Measurements from ENCODE around the gene CCDC116.

Gene CCDC116

GRCh38 chr22:21622919-21623647 lies 9.5 kb upstream of the CCDC116 start:
- H2BK5ac ChIP-seq (ENCODE audit: low read length) = no peak overlapping the region
- H3K4me3 ChIP-seq (ENCODE audit: low read length) = no peak overlapping the region
- no peak overlapping the region for H3K18ac ChIP-seq (ENCODE audit: low read length)
- H3K79me1 ChIP-seq (ENCODE audit: low read length) = peaks cover 25% of the 10 kb centered on the region
- H3K23ac ChIP-seq (ENCODE audit: low read length) = no peak overlapping the region
- H3K4me1 ChIP-seq (ENCODE audit: control insufficient read depth, low read depth, low read length) = no peaks in the 10 kb centered on the region
- H3K79me2 ChIP-seq (ENCODE audit: control insufficient read depth, insufficient read depth, low read length) = peaks cover 4% of the 10 kb centered on the region
- no peak overlapping the region for H2BK15ac ChIP-seq (replicated peaks; ENCODE audit: low read depth)
- DNase-seq = no peak
- H3K4me2 ChIP-seq (ENCODE audit: low read length) = no peak overlapping the region
- no peak overlapping the region for H2AK5ac ChIP-seq (ENCODE audit: low read length)
- H3K56ac ChIP-seq (ENCODE audit: low read length) = no peak overlapping the region
- no peaks in the 10 kb centered on the region for H3K36me3 ChIP-seq (ENCODE audit: control insufficient read depth, insufficient read depth, low read length)
- WGBS (ENCODE audit: extremely low coverage, insufficient coverage, low lambda C conversion rate) = no CpG with 5 or more reads among the region's 23 CpGs
- H3K27me3 ChIP-seq (ENCODE audit: insufficient read depth, low read length, poor library complexity) = no peaks in the 10 kb centered on the region
- H4K8ac ChIP-seq (ENCODE audit: low read depth, low read length) = no peak overlapping the region
- no peak overlapping the region for H3K27ac ChIP-seq (ENCODE audit: low read depth, low read length)
- H2BK120ac ChIP-seq (ENCODE audit: low read depth, low read length) = no peak overlapping the region
- H3K4ac ChIP-seq (ENCODE audit: low read depth, low read length) = no peak overlapping the region
- no peak overlapping the region for H3K9ac ChIP-seq (ENCODE audit: low read length)
- no peak overlapping the region for H4K5ac ChIP-seq (ENCODE audit: low read length)

- H3K27me3 ChIP-seq (ENCODE audit: insufficient read depth, low read length, poor library complexity) = no peaks in the 10 kb centered on the region
- no peak overlapping the region for H3K9ac ChIP-seq (ENCODE audit: low read length)
- H3K4me3 ChIP-seq (ENCODE audit: low read length) = no peak overlapping the region
- H3K79me1 ChIP-seq (ENCODE audit: low read length) = peaks cover 30% of the 10 kb centered on the region
- no peaks in the 10 kb centered on the region for H3K4me1 ChIP-seq (ENCODE audit: control insufficient read depth, low read depth, low read length)
- H3K36me3 ChIP-seq (ENCODE audit: control insufficient read depth, insufficient read depth, low read length) = no peaks in the 10 kb centered on the region
- H2AK5ac ChIP-seq (ENCODE audit: low read length) = no peak overlapping the region
- no CpG with 5 or more reads among the region's 7 CpGs for WGBS (ENCODE audit: extremely low coverage, insufficient coverage, low lambda C conversion rate)
- no peak overlapping the region for H3K4ac ChIP-seq (ENCODE audit: low read depth, low read length)
- H2BK120ac ChIP-seq (ENCODE audit: low read depth, low read length) = no peak overlapping the region
- DNase-seq = no peak
- H3K18ac ChIP-seq (ENCODE audit: low read length) = no peak overlapping the region
- H4K5ac ChIP-seq (ENCODE audit: low read length) = no peak overlapping the region
- no peak overlapping the region for H2BK15ac ChIP-seq (replicated peaks; ENCODE audit: low read depth)
- H3K4me2 ChIP-seq (ENCODE audit: low read length) = no peak overlapping the region
- H3K23ac ChIP-seq (ENCODE audit: low read length) = no peak overlapping the region
- H3K27ac ChIP-seq (ENCODE audit: low read depth, low read length) = no peak overlapping the region
- H3K56ac ChIP-seq (ENCODE audit: low read length) = no peak overlapping the region
- H3K79me2 ChIP-seq (ENCODE audit: control insufficient read depth, insufficient read depth, low read length) = peaks cover 9% of the 10 kb centered on the region
- no peak overlapping the region for H4K8ac ChIP-seq (ENCODE audit: low read depth, low read length)
- H2BK5ac ChIP-seq (ENCODE audit: low read length) = no peak overlapping the region
Observed at GRCh38 chr22:21623648-21623970, 9.0 kb upstream of the CCDC116 start.

GRCh38 chr22:21624120-21624879 lies 8.3 kb upstream of the CCDC116 start:
- H3K4me1 ChIP-seq (ENCODE audit: control insufficient read depth, low read depth, low read length) = no peaks in the 10 kb centered on the region
- H3K4me2 ChIP-seq (ENCODE audit: low read length) = no peak overlapping the region
- H2BK120ac ChIP-seq (ENCODE audit: low read depth, low read length) = no peak overlapping the region
- H2BK15ac ChIP-seq (replicated peaks; ENCODE audit: low read depth) = no peak overlapping the region
- H3K36me3 ChIP-seq (ENCODE audit: control insufficient read depth, insufficient read depth, low read length) = no peaks in the 10 kb centered on the region
- DNase-seq = peak; percentile 60
- H2AK5ac ChIP-seq (ENCODE audit: low read length) = no peak overlapping the region
- H3K79me2 ChIP-seq (ENCODE audit: control insufficient read depth, insufficient read depth, low read length) = peaks cover 6% of the 10 kb centered on the region
- no peak overlapping the region for H3K27ac ChIP-seq (ENCODE audit: low read depth, low read length)
- WGBS (ENCODE audit: extremely low coverage, insufficient coverage, low lambda C conversion rate) = no CpG with 5 or more reads among the region's 8 CpGs
- H3K4me3 ChIP-seq (ENCODE audit: low read length) = no peak overlapping the region
- H4K8ac ChIP-seq (ENCODE audit: low read depth, low read length) = no peak overlapping the region
- H3K27me3 ChIP-seq (ENCODE audit: insufficient read depth, low read length, poor library complexity) = no peaks in the 10 kb centered on the region
- H4K5ac ChIP-seq (ENCODE audit: low read length) = no peak overlapping the region
- H3K23ac ChIP-seq (ENCODE audit: low read length) = no peak overlapping the region
- no peak overlapping the region for H3K18ac ChIP-seq (ENCODE audit: low read length)
- H3K9ac ChIP-seq (ENCODE audit: low read length) = no peak overlapping the region
- H3K79me1 ChIP-seq (ENCODE audit: low read length) = peaks cover 24% of the 10 kb centered on the region
- no peak overlapping the region for H3K4ac ChIP-seq (ENCODE audit: low read depth, low read length)
- H3K56ac ChIP-seq (ENCODE audit: low read length) = no peak overlapping the region
- no peak overlapping the region for H2BK5ac ChIP-seq (ENCODE audit: low read length)

GRCh38 chr22:21624880-21625791 lies 7.4 kb upstream of the CCDC116 start:
- no peak overlapping the region for H2BK5ac ChIP-seq (ENCODE audit: low read length)
- H3K27me3 ChIP-seq (ENCODE audit: insufficient read depth, low read length, poor library complexity) = no peaks in the 10 kb centered on the region
- H4K5ac ChIP-seq (ENCODE audit: low read length) = no peak overlapping the region
- H2BK15ac ChIP-seq (replicated peaks; ENCODE audit: low read depth) = no peak overlapping the region
- no CpG with 5 or more reads among the region's 12 CpGs for WGBS (ENCODE audit: extremely low coverage, insufficient coverage, low lambda C conversion rate)
- no peak overlapping the region for H3K18ac ChIP-seq (ENCODE audit: low read length)
- no peak overlapping the region for H4K8ac ChIP-seq (ENCODE audit: low read depth, low read length)
- no peak overlapping the region for H3K4ac ChIP-seq (ENCODE audit: low read depth, low read length)
- H3K36me3 ChIP-seq (ENCODE audit: control insufficient read depth, insufficient read depth, low read length) = no peaks in the 10 kb centered on the region
- H2AK5ac ChIP-seq (ENCODE audit: low read length) = no peak overlapping the region
- no peak overlapping the region for H3K56ac ChIP-seq (ENCODE audit: low read length)
- H3K23ac ChIP-seq (ENCODE audit: low read length) = no peak overlapping the region
- no peak for DNase-seq
- no peak overlapping the region for H3K9ac ChIP-seq (ENCODE audit: low read length)
- H3K79me2 ChIP-seq (ENCODE audit: control insufficient read depth, insufficient read depth, low read length) = peaks cover 5% of the 10 kb centered on the region
- no peak overlapping the region for H3K4me2 ChIP-seq (ENCODE audit: low read length)
- H3K79me1 ChIP-seq (ENCODE audit: low read length) = peaks cover 25% of the 10 kb centered on the region
- H3K4me1 ChIP-seq (ENCODE audit: control insufficient read depth, low read depth, low read length) = no peaks in the 10 kb centered on the region
- no peak overlapping the region for H3K27ac ChIP-seq (ENCODE audit: low read depth, low read length)
- no peak overlapping the region for H2BK120ac ChIP-seq (ENCODE audit: low read depth, low read length)
- no peak overlapping the region for H3K4me3 ChIP-seq (ENCODE audit: low read length)

GRCh38 chr22:21626073-21626734 lies 6.4 kb upstream of the CCDC116 start:
- DNase-seq = no peak
- no peak overlapping the region for H2BK15ac ChIP-seq (replicated peaks; ENCODE audit: low read depth)
- H3K4ac ChIP-seq (ENCODE audit: low read depth, low read length) = no peak overlapping the region
- H3K18ac ChIP-seq (ENCODE audit: low read length) = no peak overlapping the region
- H2AK5ac ChIP-seq (ENCODE audit: low read length) = no peak overlapping the region
- H3K23ac ChIP-seq (ENCODE audit: low read length) = no peak overlapping the region
- no peak overlapping the region for H3K56ac ChIP-seq (ENCODE audit: low read length)
- H3K27me3 ChIP-seq (ENCODE audit: insufficient read depth, low read length, poor library complexity) = no peaks in the 10 kb centered on the region
- no peak overlapping the region for H2BK5ac ChIP-seq (ENCODE audit: low read length)
- no peak overlapping the region for H3K9ac ChIP-seq (ENCODE audit: low read length)
- peaks cover 5% of the 10 kb centered on the region for H3K79me2 ChIP-seq (ENCODE audit: control insufficient read depth, insufficient read depth, low read length)
- no peaks in the 10 kb centered on the region for H3K36me3 ChIP-seq (ENCODE audit: control insufficient read depth, insufficient read depth, low read length)
- H4K8ac ChIP-seq (ENCODE audit: low read depth, low read length) = no peak overlapping the region
- WGBS (ENCODE audit: extremely low coverage, insufficient coverage, low lambda C conversion rate) = no CpG with 5 or more reads among the region's 4 CpGs
- no peak overlapping the region for H3K4me2 ChIP-seq (ENCODE audit: low read length)
- no peak overlapping the region for H3K27ac ChIP-seq (ENCODE audit: low read depth, low read length)
- H3K4me3 ChIP-seq (ENCODE audit: low read length) = no peak overlapping the region
- H3K79me1 ChIP-seq (ENCODE audit: low read length) = peaks cover 17% of the 10 kb centered on the region
- no peak overlapping the region for H2BK120ac ChIP-seq (ENCODE audit: low read depth, low read length)
- no peak overlapping the region for H4K5ac ChIP-seq (ENCODE audit: low read length)
- no peaks in the 10 kb centered on the region for H3K4me1 ChIP-seq (ENCODE audit: control insufficient read depth, low read depth, low read length)
